Endothelial cell of umbilical vein (primary cell): ENCODE data around the gene ZDHHC18. TPM values are rescaled to one million over a fixed set of nuclear protein-coding genes. Genes with fewer than 3 reads are reported as not detected.

Experiments used
- BruUV-seq: library from RNA; stranded (reverse); fragments of 400-500 nt; replicated peaks from 2 replicates; lab custom pipeline; 2021; lab: Mats Ljungman, UMichigan
- CTCF ChIA-PET: fragments of 300-600, 350-600 bp; sonication (Branson Sonifier 250); formaldehyde crosslinking; loops from one replicate; lab custom pipeline; 2021; ENCODE audit warnings: antibody characterized with exemption, inconsistent platforms; lab: Charles Lee
- POLR2A ChIA-PET: fragments of 300-600, 350-600 bp; sonication (Branson Sonifier 250); formaldehyde crosslinking; loops from one replicate; lab custom pipeline; 2021; ENCODE audit warnings: antibody characterized with exemption, inconsistent platforms; lab: Charles Lee
- DNase-seq: peaks from one replicate; pipeline ENCODE4 v3.0.0-alpha.2; 2011; ENCODE audit warnings: low read depth, low spot score
- FAIRE-seq: peaks from 2 replicates; lab custom pipeline; 2011; peaks lifted over from hg19 to GRCh38; lab: Jason Lieb, UNC
- H2AFZ ChIP-seq: 2 replicates; pipeline ENCODE4 v1.6.0; 2012; ENCODE audit warnings: low read depth, low read length, control low read depth, inconsistent platforms
- H3K27ac ChIP-seq: 2 replicates; pipeline ENCODE4 v1.5.1; 2011; ENCODE audit warnings: low read depth, mild to moderate bottlenecking, control low read depth, low read length, moderate library complexity; ENCODE audit not compliant: insufficient read depth
- H3K27me3 ChIP-seq, 2 experiments: 2 replicates each; pipeline versions ENCODE4 v1.6.0 to v1.6.1; 2011; ENCODE audit warnings: low read length in 2 of 2, mixed read lengths in 1 of 2; ENCODE audit not compliant: control insufficient read depth in 2 of 2, insufficient read depth in 2 of 2
- H3K36me3 ChIP-seq, 2 experiments: 2 replicates in 1 of 2; 3 replicates in 1 of 2; pipeline ENCODE4 v1.5.1; 2011; ENCODE audit warnings: low read length in 2 of 2, mild to moderate bottlenecking in 1 of 2, moderate library complexity in 1 of 2; ENCODE audit not compliant: control insufficient read depth in 2 of 2, insufficient read depth in 2 of 2; ENCODE audit errors: extremely low read depth in 1 of 2
- H3K4me1 ChIP-seq: 3 replicates; pipeline ENCODE4 v1.5.1; 2011; ENCODE audit warnings: mild to moderate bottlenecking, low read length; ENCODE audit not compliant: control insufficient read depth, insufficient read depth; ENCODE audit errors: extremely low read depth
- H3K4me2 ChIP-seq: 2 replicates; pipeline ENCODE4 v1.6.1; 2011; ENCODE audit warnings: low read length, control low read depth, mixed read lengths; ENCODE audit not compliant: insufficient read depth
- H3K4me3 ChIP-seq, 3 experiments: fragments of 200-600 bp in 1 of 3; sonication (generic), shearing (Covaris generic) in 1 of 3; replicated peaks in 1 of 3; 2 replicates each; pipeline ENCODE4 v1.5.1; 2011 to 2016; ENCODE audit warnings: control low read depth in 3 of 3, low read length in 3 of 3, mild to moderate bottlenecking in 2 of 3, inconsistent platforms in 1 of 3, low read depth in 1 of 3, moderate library complexity in 1 of 3; ENCODE audit not compliant: insufficient read depth in 1 of 3
- H3K79me2 ChIP-seq: 2 replicates; pipeline ENCODE4 v1.6.0; 2012; ENCODE audit warnings: low read length, inconsistent platforms; ENCODE audit not compliant: control insufficient read depth, insufficient read depth
- H3K9ac ChIP-seq: replicated peaks from 2 replicates; pipeline ENCODE3; 2011; ENCODE audit warnings: low read length, control low read depth; ENCODE audit not compliant: insufficient read depth; ENCODE audit errors: extremely low read depth
- H3K9me1 ChIP-seq: replicated peaks from 3 replicates; pipeline ENCODE4 v1.6.0; 2011; ENCODE audit warnings: mild to moderate bottlenecking, low read length; ENCODE audit not compliant: control insufficient read depth, insufficient read depth; ENCODE audit errors: extremely low read depth
- H3K9me3 ChIP-seq: replicated peaks from 2 replicates; pipeline ENCODE4 v1.5.1; 2012; ENCODE audit warnings: low read length, inconsistent platforms; ENCODE audit not compliant: control insufficient read depth, insufficient read depth
- H4K20me1 ChIP-seq: replicated peaks from 2 replicates; pipeline ENCODE3; 2011; ENCODE audit warnings: mild to moderate bottlenecking, low read length; ENCODE audit not compliant: control insufficient read depth, insufficient read depth; ENCODE audit errors: extremely low read depth
- CTCF ChIP-seq, 2 donors: IDR thresholded peaks; 1 replicate in 1 of 2; 2 replicates in 1 of 2; pipeline ENCODE4 v1.5.1; 2011; ENCODE audit warnings: low read length in 2 of 2, mild to moderate bottlenecking in 2 of 2, moderate library complexity in 2 of 2, control low read depth in 1 of 2, inconsistent platforms in 1 of 2, low read depth in 1 of 2; ENCODE audit not compliant: insufficient read depth in 1 of 2; ENCODE audit errors: extremely low read depth in 1 of 2
- EZH2 ChIP-seq: IDR thresholded peaks from 2 replicates; pipeline ENCODE4 v1.6.1; 2012; ENCODE audit warnings: borderline replicate concordance, low read depth, mild to moderate bottlenecking, moderate library complexity, low read length, inconsistent platforms; ENCODE audit not compliant: severe bottlenecking
- FOS ChIP-seq: IDR thresholded peaks from 2 replicates; pipeline ENCODE4 v1.6.1; 2011; ENCODE audit warnings: mild to moderate bottlenecking, low read length, moderate library complexity, borderline replicate concordance; ENCODE audit not compliant: insufficient read depth
- GATA2 ChIP-seq: IDR thresholded peaks from 2 replicates; pipeline ENCODE4 v1.7.0; 2011; ENCODE audit warnings: low read depth, mild to moderate bottlenecking, moderate library complexity, mixed read lengths, low read length; ENCODE audit not compliant: insufficient read length, insufficient read depth
- JUN ChIP-seq: IDR thresholded peaks from 2 replicates; pipeline ENCODE4 v1.6.1; 2011; ENCODE audit warnings: borderline replicate concordance, low read depth; ENCODE audit not compliant: insufficient read length, insufficient read depth
- MYC ChIP-seq: IDR thresholded peaks from one replicate; pipeline ENCODE4 v1.6.1; 2011; ENCODE audit warnings: mild to moderate bottlenecking, low read depth, low read length
- POLR2A ChIP-seq: IDR thresholded peaks from 2 replicates; pipeline ENCODE4 v1.6.1; 2012; ENCODE audit warnings: low read depth, mild to moderate bottlenecking, control low read depth, low read length
- POLR2AphosphoS5 ChIP-seq: IDR thresholded peaks from 2 replicates; pipeline ENCODE4 v1.6.1; 2012; ENCODE audit warnings: low read depth, mild to moderate bottlenecking, control low read depth, low read length, moderate library complexity; ENCODE audit not compliant: insufficient read depth
- dilution Hi-C: fragments of 300-500 bp; cut with MboI; formaldehyde crosslinking; loops from one replicate; pipeline ENCODE4 v1.15.0; 2019; ENCODE audit warnings: low sequenced_read_pairs; ENCODE audit not compliant: extremely low pct_ligation_motif_present
- intact Hi-C: fragments of 100-400 bp; cut with micrococcal nuclease; formaldehyde crosslinking; loops from one replicate; pipeline ENCODE4 v1.10.0; 2022
- polyA plus RNA-seq, 4 experiments: library from polyadenylated mRNA; depleted of rRNA in 3 of 4; stranded (reverse) in 3 of 4; unstranded in 1 of 4; fragments of >200 nt; gene quantifications; 2 replicates each; pipeline versions ENCODE4 v1.2.1 to v1.2.3, GENCODE V29; 2011 to 2012; ENCODE audit warnings: missing spikeins in 1 of 4
- total RNA-seq: library from RNA; stranded (reverse); gene quantifications from 2 replicates; pipeline ENCODE4 v1.2.3, GENCODE V29; 2021
- TF ChIP-seq, protein P1 (sequence below): IDR thresholded peaks from 2 replicates; pipeline ENCODE4 v1.6.1; 2011; ENCODE audit not compliant: insufficient read depth, insufficient read length

ZDHHC18 gene
- total and polyA plus RNA-seq, 2 donors (not counting 3 experiments of a cell fraction or from before 2014, with no cell fraction given) = 25.2 to 48.2 TPM

DNA sequence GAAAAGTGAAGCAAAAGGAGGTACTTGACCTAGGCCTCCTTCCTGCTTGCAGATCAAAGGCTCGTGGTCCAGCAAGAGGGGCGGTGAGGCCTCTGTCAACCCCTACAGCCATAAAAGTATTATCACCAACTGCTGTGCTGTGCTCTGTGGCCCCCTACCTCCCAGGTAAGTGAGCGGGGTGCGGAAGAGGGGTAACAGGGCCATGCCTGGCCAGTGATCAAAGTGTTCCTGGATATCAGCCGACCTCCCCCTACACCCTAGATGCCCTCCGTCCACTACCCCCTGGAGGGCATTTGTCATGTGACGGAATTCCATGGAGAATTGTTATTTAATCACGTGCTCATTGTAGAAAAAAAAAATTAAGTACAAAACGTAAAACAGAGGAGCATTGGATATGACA, 26.2 kb downstream of the ZDHHC18 start:
- intact Hi-C loops = loop anchor here (1.0 kb wide), 2 partner anchors 13 to 26 kb away; no protein-coding TSS in a partner anchor
- H2AFZ ChIP-seq = no peak overlapping the region
- H3K4me3 ChIP-seq = no peak overlapping the region
- no peak overlapping the region for H3K27ac ChIP-seq
- ChIA-PET CTCF (interaction anchor here (1.1 kb wide), 1 partner anchor 25 kb away, joined by 9 read pairs; no protein-coding TSS in a partner anchor), POLR2A (no interaction called here)
- H3K9me1 ChIP-seq = no peaks in the 10 kb centered on the region
- no peak overlapping the region for H3K4me2 ChIP-seq
- DNase-seq (no peak), FAIRE-seq (no peak)
- H3K9me3 ChIP-seq = no peaks in the 10 kb centered on the region
- BruUV-seq = no TSS peak
- H3K27me3 ChIP-seq = no peaks in the 10 kb centered on the region
- no peaks in the 10 kb centered on the region for H4K20me1 ChIP-seq
- peaks cover 9% of the 10 kb centered on the region for H3K4me1 ChIP-seq
- H3K9ac ChIP-seq = no peak overlapping the region
- peaks cover 12 to 37% of the 10 kb centered on the region in 2 experiments for H3K36me3 ChIP-seq
- dilution Hi-C loops = no loop called here
- no peaks in the 10 kb centered on the region for H3K79me2 ChIP-seq
- TF ChIP-seq GATA2 = no peak
- TF ChIP-seq FOS = no peak
- TF ChIP-seq MYC = no peak
- TF ChIP-seq POLR2A = no peak
- TF ChIP-seq CTCF (IDR thresholded peaks at IDR 0.05; ENCODE audit: extremely low read depth in 1 of 2, insufficient read depth in 1 of 2, low read depth in 1 of 2, low read length in 2 of 2) = no peak
- TF ChIP-seq EZH2 = no peak
- no peak for TF ChIP-seq POLR2AphosphoS5
- TF ChIP-seq, protein P1, sequence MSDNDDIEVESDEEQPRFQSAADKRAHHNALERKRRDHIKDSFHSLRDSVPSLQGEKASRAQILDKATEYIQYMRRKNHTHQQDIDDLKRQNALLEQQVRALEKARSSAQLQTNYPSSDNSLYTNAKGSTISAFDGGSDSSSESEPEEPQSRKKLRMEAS = no peak
- no peak for TF ChIP-seq JUN
